ENCODE results near the gene EEF2K.

The EEF2K gene

GRCh38 chr16:22317625-22318024 is 111.5 kb downstream of the EEF2K start:
- no peak for TF ChIP-seq CTCF (IDR thresholded peaks at IDR 0.05; ENCODE audit: low read depth, low read length)
- DNase-seq, result no peak
- no peaks in the 10 kb centered on the region for H3K27me3 ChIP-seq (ENCODE audit: insufficient read depth, low read depth, severe bottlenecking)
- no peak overlapping the region for H3K27ac ChIP-seq
- H3K4me3 ChIP-seq (ENCODE audit: low read depth, low read length), result no peak overlapping the region
- no peaks in the 10 kb centered on the region for H3K9me3 ChIP-seq (ENCODE audit: severe bottlenecking)
- H3K36me3 ChIP-seq, result peaks cover 89% of the 10 kb centered on the region

- DNase-seq, result peak; percentile 57
- TF ChIP-seq CTCF (IDR thresholded peaks at IDR 0.05; ENCODE audit: low read depth, low read length), result peak; percentile 57
- H3K36me3 ChIP-seq, result peaks cover 95% of the 10 kb centered on the region
- H3K4me3 ChIP-seq (ENCODE audit: low read depth, low read length), result no peak overlapping the region
- no peak overlapping the region for H3K27ac ChIP-seq
- no peaks in the 10 kb centered on the region for H3K27me3 ChIP-seq (ENCODE audit: insufficient read depth, low read depth, severe bottlenecking)
- no peaks in the 10 kb centered on the region for H3K9me3 ChIP-seq (ENCODE audit: severe bottlenecking)
Observed at GRCh38 chr16:22318690-22319358, 112.7 kb downstream of the EEF2K start.

- DNase-seq, result no peak
- Histone ChIP-seq H3K4me3 (ENCODE audit: low read depth, low read length) (no peak overlapping the region), H3K27ac (peak overlapping the region; percentile 55), H3K36me3 (peaks cover 97% of the 10 kb centered on the region), H3K9me3 (ENCODE audit: severe bottlenecking) (no peaks in the 10 kb centered on the region), H3K27me3 (ENCODE audit: insufficient read depth, low read depth, severe bottlenecking) (no peaks in the 10 kb centered on the region)
- no peak for TF ChIP-seq CTCF (IDR thresholded peaks at IDR 0.05; ENCODE audit: low read depth, low read length)
Observed at GRCh38 chr16:22320572-22321339, 114.7 kb downstream of the EEF2K start.

GRCh38 chr16:22321340-22322001 is 115.4 kb downstream of the EEF2K start:
- peak overlapping the region; percentile 57 for H3K27ac ChIP-seq
- no peaks in the 10 kb centered on the region for H3K27me3 ChIP-seq (ENCODE audit: insufficient read depth, low read depth, severe bottlenecking)
- TF ChIP-seq CTCF (IDR thresholded peaks at IDR 0.05; ENCODE audit: low read depth, low read length), result peak; percentile 86
- peak; percentile 73 for DNase-seq
- peaks cover 96% of the 10 kb centered on the region for H3K36me3 ChIP-seq
- H3K9me3 ChIP-seq (ENCODE audit: severe bottlenecking), result no peaks in the 10 kb centered on the region
- no peak overlapping the region for H3K4me3 ChIP-seq (ENCODE audit: low read depth, low read length)

GRCh38 chr16:22322021-22322471 is 116.0 kb downstream of the EEF2K start:
- H3K9me3 ChIP-seq (ENCODE audit: severe bottlenecking), result no peaks in the 10 kb centered on the region
- no peak overlapping the region for H3K4me3 ChIP-seq (ENCODE audit: low read depth, low read length)
- H3K36me3 ChIP-seq, result peaks cover 96% of the 10 kb centered on the region
- TF ChIP-seq CTCF (IDR thresholded peaks at IDR 0.05; ENCODE audit: low read depth, low read length), result no peak
- DNase-seq, result no peak
- no peaks in the 10 kb centered on the region for H3K27me3 ChIP-seq (ENCODE audit: insufficient read depth, low read depth, severe bottlenecking)
- peak overlapping the region; percentile 57; the same call in 1 of the 2 replicates for H3K27ac ChIP-seq

Measured in WERI-Rb-1 (cell line).